ENCODE data around the gene THAP11. TPM values are rescaled to one million over a fixed set of nuclear protein-coding genes. Genes with fewer than 3 reads are reported as not detected.

Gene THAP11
- total and polyA plus RNA-seq, 2 experiments from 2014 or later = 23.6 to 37.9 TPM

DNA sequence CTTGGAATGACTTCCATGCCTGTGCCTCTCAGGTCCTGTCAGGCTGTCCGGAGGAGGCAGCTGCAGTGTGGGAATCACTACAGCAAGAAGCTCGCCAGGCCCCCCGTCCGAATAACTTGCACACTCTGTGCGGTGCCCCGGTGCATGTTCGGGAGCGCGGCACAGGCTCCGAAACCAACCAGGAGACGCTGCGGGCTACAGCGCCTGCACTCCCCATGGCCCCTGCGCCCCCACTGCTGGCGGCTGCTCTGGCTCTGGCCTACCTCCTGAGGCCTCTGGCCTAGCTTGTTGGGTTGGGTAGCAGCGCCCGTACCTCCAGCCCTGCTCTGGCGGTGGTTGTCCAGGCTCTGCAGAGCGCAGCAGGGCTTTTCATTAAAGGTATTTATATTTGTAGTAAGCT is 43.9 kb downstream of the THAP11 start:
- no peak for DNase-seq
- H3F3A ChIP-seq (ENCODE audit: insufficient read depth) = peaks cover 11% of the 10 kb centered on the region
- H3K9ac ChIP-seq = no peak overlapping the region
- H3K27ac ChIP-seq = no peak overlapping the region
- H3K9me3 ChIP-seq (ENCODE audit: low read depth) = no peaks in the 10 kb centered on the region
- no peak overlapping the region for H3K4me2 ChIP-seq (ENCODE audit: unreplicated experiment)
- no peak for TF ChIP-seq EZH2 (IDR thresholded peaks at IDR 0.05; ENCODE audit: insufficient read depth, poor library complexity, severe bottlenecking)
- no peak for TF ChIP-seq EZH2phosphoT487 (IDR thresholded peaks at IDR 0.05; ENCODE audit: insufficient read depth, low read depth)
- in situ Hi-C loops (cut with MboI) = no loop called here
- no peaks in the 10 kb centered on the region for H3K9me2 ChIP-seq (ENCODE audit: insufficient read depth)
- no peaks in the 10 kb centered on the region for H3K79me2 ChIP-seq (ENCODE audit: insufficient read depth)
- no peaks in the 10 kb centered on the region for H3K27me3 ChIP-seq (replicated peaks; ENCODE audit: insufficient read depth)
- H3K4me1 ChIP-seq (ENCODE audit: insufficient read depth) = peaks cover 6% of the 10 kb centered on the region; the same call in 1 of the 2 replicates
- no peak overlapping the region for H3K4me3 ChIP-seq
- WGBS, 2 experiments (ENCODE audit: low coverage in 1 of 2, low lambda C conversion rate in 2 of 2, missing lambda C conversion rate in 2 of 2) = 94 to 97% methylated on average over 18 to 19 of the region's 19 CpGs
- no peak overlapping the region for H2AFZ ChIP-seq
- H4K20me1 ChIP-seq (ENCODE audit: insufficient read depth) = no peaks in the 10 kb centered on the region
- H3K36me3 ChIP-seq (ENCODE audit: low read depth) = no peaks in the 10 kb centered on the region; the same call in 1 of the 2 replicates

DNA sequence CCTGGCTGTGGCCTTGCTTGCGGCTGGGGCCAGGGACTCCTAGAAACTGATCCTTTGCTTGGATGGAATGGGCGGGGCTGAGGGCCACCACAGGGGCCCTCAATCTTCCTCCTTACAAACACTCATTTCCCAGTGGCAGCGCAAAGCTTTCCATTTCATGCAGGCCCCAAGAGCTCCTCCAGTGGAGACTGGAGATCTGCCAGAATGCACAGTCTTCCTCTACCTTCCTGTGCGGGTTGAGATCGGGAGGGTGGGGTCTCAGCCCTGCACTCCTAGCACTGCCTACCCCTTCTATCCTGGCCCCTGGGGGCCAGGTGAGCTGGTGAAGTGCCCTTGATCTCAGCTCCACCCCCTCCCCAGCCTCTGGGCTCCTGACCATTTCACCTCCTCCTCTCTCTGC is 44.3 kb downstream of the THAP11 start:
- Histone ChIP-seq H3K27ac (no peak overlapping the region), H3K4me3 (no peak overlapping the region), H3F3A (ENCODE audit: insufficient read depth) (peaks cover 11% of the 10 kb centered on the region), H3K9me3 (ENCODE audit: low read depth) (no peaks in the 10 kb centered on the region), H2AFZ (no peak overlapping the region), H3K36me3 (ENCODE audit: low read depth) (no peaks in the 10 kb centered on the region; the same call in 1 of the 2 replicates), H3K9ac (no peak overlapping the region), H3K79me2 (ENCODE audit: insufficient read depth) (no peaks in the 10 kb centered on the region), H3K9me2 (ENCODE audit: insufficient read depth) (no peaks in the 10 kb centered on the region), H4K20me1 (ENCODE audit: insufficient read depth) (no peaks in the 10 kb centered on the region), H3K4me1 (ENCODE audit: insufficient read depth) (peaks cover 6% of the 10 kb centered on the region; the same call in 1 of the 2 replicates), H3K27me3 (replicated peaks; ENCODE audit: insufficient read depth) (no peaks in the 10 kb centered on the region), H3K4me2 (ENCODE audit: unreplicated experiment) (no peak overlapping the region)
- DNase-seq = no peak
- TF ChIP-seq EZH2phosphoT487 (IDR thresholded peaks at IDR 0.05; ENCODE audit: insufficient read depth, low read depth) (no peak), EZH2 (IDR thresholded peaks at IDR 0.05; ENCODE audit: insufficient read depth, poor library complexity, severe bottlenecking) (no peak)
- WGBS, 2 experiments (ENCODE audit: low coverage in 1 of 2, low lambda C conversion rate in 2 of 2, missing lambda C conversion rate in 2 of 2) = 87 to 90% methylated on average over 5 of the region's 5 CpGs
- in situ Hi-C loops (cut with MboI) = no loop called here

DNA sequence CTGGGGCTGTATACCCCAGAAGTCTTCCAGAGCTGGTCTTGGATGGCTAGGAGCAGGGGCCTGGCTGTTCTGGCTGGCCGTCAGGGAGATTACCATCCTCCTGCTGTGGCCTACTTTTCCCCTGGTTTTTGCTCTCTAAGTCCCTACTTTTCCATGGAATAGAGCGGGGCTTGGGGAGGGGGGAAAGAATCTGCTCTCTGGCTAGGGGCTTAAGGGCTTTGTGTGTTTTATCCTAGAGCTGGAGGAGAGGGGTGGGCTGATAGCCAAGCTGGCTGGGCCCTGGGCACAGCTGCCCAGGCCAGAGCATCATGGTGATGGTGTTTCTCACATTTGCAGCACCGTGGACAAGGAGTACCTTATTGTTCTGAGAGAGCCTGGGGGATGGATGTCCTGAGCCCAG is 46.2 kb downstream of the THAP11 start:
- Histone ChIP-seq H3K9me2 (ENCODE audit: insufficient read depth) (no peaks in the 10 kb centered on the region), H3K36me3 (ENCODE audit: low read depth) (no peaks in the 10 kb centered on the region), H3K4me3 (no peak overlapping the region), H3K79me2 (ENCODE audit: insufficient read depth) (peaks cover 2% of the 10 kb centered on the region), H4K20me1 (ENCODE audit: insufficient read depth) (no peaks in the 10 kb centered on the region), H3F3A (ENCODE audit: insufficient read depth) (peaks cover 11% of the 10 kb centered on the region), H2AFZ (no peak overlapping the region), H3K9me3 (ENCODE audit: low read depth) (no peaks in the 10 kb centered on the region), H3K27me3 (replicated peaks; ENCODE audit: insufficient read depth) (no peaks in the 10 kb centered on the region), H3K9ac (no peak overlapping the region), H3K4me2 (ENCODE audit: unreplicated experiment) (no peak overlapping the region), H3K4me1 (ENCODE audit: insufficient read depth) (peaks cover 10% of the 10 kb centered on the region), H3K27ac (no peak overlapping the region)
- DNase-seq = no peak
- WGBS, 2 experiments (ENCODE audit: low coverage in 1 of 2, low lambda C conversion rate in 2 of 2, missing lambda C conversion rate in 2 of 2) = 76 to 84% methylated on average over 3 of the region's 3 CpGs
- no peak for TF ChIP-seq EZH2 (IDR thresholded peaks at IDR 0.05; ENCODE audit: insufficient read depth, poor library complexity, severe bottlenecking)
- no peak for TF ChIP-seq EZH2phosphoT487 (IDR thresholded peaks at IDR 0.05; ENCODE audit: insufficient read depth, low read depth)
- in situ Hi-C loops (cut with MboI) = no loop called here

DNA sequence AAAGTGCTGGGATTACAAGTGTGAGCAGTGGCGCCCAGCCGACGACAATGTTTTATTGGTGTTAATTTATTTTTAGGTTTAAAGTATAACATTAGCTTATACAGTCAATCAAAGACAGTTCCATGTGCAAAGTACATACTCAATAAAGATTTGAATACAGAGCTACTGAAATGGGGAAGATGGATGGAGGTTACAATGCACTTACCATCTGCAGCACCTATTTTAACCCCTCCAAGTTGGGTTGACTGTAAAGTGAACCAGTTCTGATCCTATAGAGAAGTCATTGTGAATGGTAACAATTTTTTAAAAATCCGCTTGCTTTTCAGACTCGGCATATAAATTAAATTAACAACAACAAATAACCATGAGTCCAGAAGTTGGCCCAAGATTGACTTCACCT is 50.3 kb downstream of the THAP11 start:
- Histone ChIP-seq H3F3A (ENCODE audit: insufficient read depth) (no peaks in the 10 kb centered on the region), H3K9ac (peak overlapping the region; percentile 97), H3K27me3 (replicated peaks; ENCODE audit: insufficient read depth) (no peaks in the 10 kb centered on the region), H3K36me3 (ENCODE audit: low read depth) (no peaks in the 10 kb centered on the region), H3K9me3 (ENCODE audit: low read depth) (no peaks in the 10 kb centered on the region), H4K20me1 (ENCODE audit: insufficient read depth) (no peaks in the 10 kb centered on the region), H3K79me2 (ENCODE audit: insufficient read depth) (peaks cover 40% of the 10 kb centered on the region), H3K4me3 (peak overlapping the region; percentile 82), H3K27ac (peak overlapping the region; percentile 29; the same call in 1 of the 2 replicates), H2AFZ (peak overlapping the region; percentile 93), H3K9me2 (ENCODE audit: insufficient read depth) (no peaks in the 10 kb centered on the region), H3K4me2 (ENCODE audit: unreplicated experiment) (peak overlapping the region; percentile 69), H3K4me1 (ENCODE audit: insufficient read depth) (peaks cover 17% of the 10 kb centered on the region)
- in situ Hi-C loops (cut with MboI) = no loop called here
- no peak for DNase-seq
- WGBS, 2 experiments (ENCODE audit: low coverage in 1 of 2, low lambda C conversion rate in 2 of 2, missing lambda C conversion rate in 2 of 2) = 54 to 55% methylated on average over 5 of the region's 5 CpGs
- TF ChIP-seq EZH2phosphoT487 (IDR thresholded peaks at IDR 0.05; ENCODE audit: insufficient read depth, low read depth) (no peak), EZH2 (IDR thresholded peaks at IDR 0.05; ENCODE audit: insufficient read depth, poor library complexity, severe bottlenecking) (no peak)

Measured in GM23248 (cell line).